ENCODE data around the gene SMCO2. TPM values are rescaled to one million over a fixed set of nuclear protein-coding genes. Genes with fewer than 3 reads are reported as not detected.

Gene SMCO2
- total RNA-seq, 1 experiment from 2014 or later: not detected

DNA sequence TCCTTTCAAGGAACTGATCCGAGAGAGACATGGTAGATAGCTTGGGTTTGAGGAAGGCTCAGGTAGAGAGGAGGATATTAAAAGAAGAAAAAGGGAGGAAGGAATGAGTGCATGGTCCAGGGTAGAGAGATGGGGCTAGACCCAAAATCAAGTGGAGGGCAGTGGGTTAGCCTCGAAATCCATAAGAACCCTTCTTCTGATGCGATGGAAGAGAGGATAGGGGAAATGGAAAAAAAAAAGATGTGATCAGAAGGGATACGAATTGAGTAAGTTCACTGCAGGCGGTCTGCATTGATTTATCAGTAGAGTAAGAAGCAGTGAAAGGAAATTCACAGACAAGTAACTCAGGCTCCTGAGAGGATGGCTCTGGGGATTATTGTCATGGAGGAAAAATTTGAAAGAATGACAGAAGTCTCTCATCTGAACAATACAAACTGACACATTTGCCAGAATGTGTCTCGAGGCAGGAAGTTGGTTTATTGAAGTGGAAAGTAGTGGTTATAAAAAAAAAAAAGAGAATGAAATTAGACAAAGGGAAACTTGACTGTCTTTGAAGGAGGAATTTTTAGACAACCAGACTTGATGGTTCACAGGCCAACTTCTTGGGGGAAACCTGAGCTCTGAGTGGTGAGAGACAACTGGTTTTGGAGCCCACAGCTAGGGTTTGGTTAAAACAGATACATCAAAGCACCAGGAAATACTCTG is 87.7 kb downstream of the SMCO2 start:
- Histone ChIP-seq H4K20me1 (ENCODE audit: insufficient read depth) (no peaks in the 10 kb centered on the region), H3K4me2 (ENCODE audit: low read length) (no peak overlapping the region), H3K27me3 (ENCODE audit: insufficient read depth, low read length) (no peaks in the 10 kb centered on the region), H3K4me1 (ENCODE audit: control insufficient read depth in 1 of 2, insufficient read depth in 2 of 2, low read length in 2 of 2) (peaks cover 38 to 39% of the 10 kb centered on the region in 2 experiments), H3K9me2 (ENCODE audit: insufficient read depth) (no peaks in the 10 kb centered on the region), H3K79me2 (ENCODE audit: insufficient read depth, low read length) (peaks cover 94% of the 10 kb centered on the region), H3K4me3 (replicated peaks in 1 of 2; ENCODE audit: low read depth in 1 of 2, low read length in 2 of 2) (no peak overlapping the region), H3K36me3 (ENCODE audit: control insufficient read depth in 1 of 2, insufficient read depth in 2 of 2, low read length in 2 of 2) (no peaks in the 10 kb centered on the region), H2AFZ (ENCODE audit: low read depth, low read length, poor library complexity, severe bottlenecking) (no peak overlapping the region), H3K9me3 (ENCODE audit: control insufficient read depth in 1 of 2, insufficient read depth in 1 of 2, low read depth in 1 of 2, low read length in 2 of 2) (no peaks in the 10 kb centered on the region), H3K9ac (ENCODE audit: low read length) (no peak overlapping the region), H3K27ac (ENCODE audit: low read depth, low read length) (no peak overlapping the region)
- no peak for ATAC-seq
- CTCF ChIA-PET: no interaction called here
- no TSS peak for BruUV-seq (replicated peaks)
- TF ChIP-seq, protein P1, sequence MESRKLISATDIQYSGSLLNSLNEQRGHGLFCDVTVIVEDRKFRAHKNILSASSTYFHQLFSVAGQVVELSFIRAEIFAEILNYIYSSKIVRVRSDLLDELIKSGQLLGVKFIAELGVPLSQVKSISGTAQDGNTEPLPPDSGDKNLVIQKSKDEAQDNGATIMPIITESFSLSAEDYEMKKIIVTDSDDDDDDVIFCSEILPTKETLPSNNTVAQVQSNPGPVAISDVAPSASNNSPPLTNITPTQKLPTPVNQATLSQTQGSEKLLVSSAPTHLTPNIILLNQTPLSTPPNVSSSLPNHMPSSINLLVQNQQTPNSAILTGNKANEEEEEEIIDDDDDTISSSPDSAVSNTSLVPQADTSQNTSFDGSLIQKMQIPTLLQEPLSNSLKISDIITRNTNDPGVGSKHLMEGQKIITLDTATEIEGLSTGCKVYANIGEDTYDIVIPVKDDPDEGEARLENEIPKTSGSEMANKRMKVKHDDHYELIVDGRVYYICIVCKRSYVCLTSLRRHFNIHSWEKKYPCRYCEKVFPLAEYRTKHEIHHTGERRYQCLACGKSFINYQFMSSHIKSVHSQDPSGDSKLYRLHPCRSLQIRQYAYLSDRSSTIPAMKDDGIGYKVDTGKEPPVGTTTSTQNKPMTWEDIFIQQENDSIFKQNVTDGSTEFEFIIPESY (IDR thresholded peaks at IDR 0.05; ENCODE audit: extremely low read depth, insufficient replicate concordance, low read length): no peak
- intact Hi-C loops (cut with micrococcal nuclease): no loop called here
- no peak for DNase-seq (ENCODE audit: low read depth, low spot score)
- POLR2A ChIA-PET: interaction anchor here (0.7 kb wide), 1 partner anchor 10 kb away, joined by 4 read pairs; the partner anchor contains the start of gene PPFIBP1
- RAD21 ChIA-PET (ENCODE audit: low non-redundant PET in 1 of 2, low total read pairs in 2 of 2, uncharacterized antibody in 2 of 2, unreplicated experiment in 2 of 2): no interaction called here

DNA sequence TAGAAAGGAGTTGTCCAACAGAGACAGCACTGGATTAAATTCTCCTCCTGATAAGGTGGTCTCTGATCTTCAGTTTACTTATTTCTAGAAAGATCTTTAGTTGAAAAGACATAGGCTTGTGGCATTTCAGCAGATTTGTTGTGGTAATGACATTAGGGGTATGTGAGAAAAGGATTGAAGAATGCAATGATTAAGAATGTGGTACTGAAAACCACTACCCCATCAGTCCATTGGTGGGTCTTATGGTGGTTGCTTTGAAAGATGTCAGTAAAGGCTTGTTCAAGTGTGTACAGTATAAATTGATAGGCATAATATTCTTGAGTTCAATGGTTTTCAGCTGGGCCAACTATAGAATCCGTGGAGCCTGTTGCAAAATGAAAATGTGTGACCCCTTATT is 88.2 kb downstream of the SMCO2 start:
- ATAC-seq (no peak), DNase-seq (ENCODE audit: low read depth, low spot score) (no peak)
- H4K20me1 ChIP-seq (ENCODE audit: insufficient read depth): no peaks in the 10 kb centered on the region
- POLR2A ChIA-PET: interaction anchor here (0.6 to 0.7 kb wide), 2 partner anchors 9 to 11 kb away, joined by 3 to 4 read pairs; partner anchors contain the start of gene PPFIBP1
- no peaks in the 10 kb centered on the region for H3K36me3 ChIP-seq (ENCODE audit: control insufficient read depth in 1 of 2, insufficient read depth in 2 of 2, low read length in 2 of 2)
- no peak overlapping the region for H3K4me2 ChIP-seq (ENCODE audit: low read length)
- no peaks in the 10 kb centered on the region for H3K27me3 ChIP-seq (ENCODE audit: insufficient read depth, low read length)
- RAD21 ChIA-PET (ENCODE audit: low non-redundant PET in 1 of 2, low total read pairs in 2 of 2, uncharacterized antibody in 2 of 2, unreplicated experiment in 2 of 2): no interaction called here
- no peak overlapping the region for H2AFZ ChIP-seq (ENCODE audit: low read depth, low read length, poor library complexity, severe bottlenecking)
- CTCF ChIA-PET: no interaction called here
- H3K9me2 ChIP-seq (ENCODE audit: insufficient read depth): no peaks in the 10 kb centered on the region
- no TSS peak for BruUV-seq (replicated peaks)
- peaks cover 94% of the 10 kb centered on the region for H3K79me2 ChIP-seq (ENCODE audit: insufficient read depth, low read length)
- peaks cover 33 to 39% of the 10 kb centered on the region in 2 experiments for H3K4me1 ChIP-seq (ENCODE audit: control insufficient read depth in 1 of 2, insufficient read depth in 2 of 2, low read length in 2 of 2)
- H3K9me3 ChIP-seq (ENCODE audit: control insufficient read depth in 1 of 2, insufficient read depth in 1 of 2, low read depth in 1 of 2, low read length in 2 of 2): no peaks in the 10 kb centered on the region
- H3K27ac ChIP-seq (ENCODE audit: low read depth, low read length): no peak overlapping the region
- TF ChIP-seq, protein P2, sequence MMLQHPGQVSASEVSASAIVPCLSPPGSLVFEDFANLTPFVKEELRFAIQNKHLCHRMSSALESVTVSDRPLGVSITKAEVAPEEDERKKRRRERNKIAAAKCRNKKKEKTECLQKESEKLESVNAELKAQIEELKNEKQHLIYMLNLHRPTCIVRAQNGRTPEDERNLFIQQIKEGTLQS (IDR thresholded peaks at IDR 0.05): no peak
- TF ChIP-seq TCF7L2 (IDR thresholded peaks at IDR 0.05; ENCODE audit: borderline replicate concordance, extremely low read depth, insufficient read depth, insufficient read length) (no peak), SRF (IDR thresholded peaks at IDR 0.05; ENCODE audit: low read depth) (no peak)
- TF ChIP-seq, protein P3, sequence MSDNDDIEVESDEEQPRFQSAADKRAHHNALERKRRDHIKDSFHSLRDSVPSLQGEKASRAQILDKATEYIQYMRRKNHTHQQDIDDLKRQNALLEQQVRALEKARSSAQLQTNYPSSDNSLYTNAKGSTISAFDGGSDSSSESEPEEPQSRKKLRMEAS (IDR thresholded peaks at IDR 0.05): no peak
- no peak overlapping the region for H3K9ac ChIP-seq (ENCODE audit: low read length)
- no peak overlapping the region for H3K4me3 ChIP-seq (replicated peaks in 1 of 2; ENCODE audit: low read depth in 1 of 2, low read length in 2 of 2)
- intact Hi-C loops (cut with micrococcal nuclease): no loop called here
